Neuron (in vitro differentiated cells): Measurements from ENCODE around the gene AVL9.
"Not testable (repeated sequence)": the region's sequence is repeated elsewhere in the genome, so short reads cannot be mapped to it uniquely, and the experiment has no call there.

Experiments used
- H2AFZ ChIP-seq: one replicate; pipeline ENCODE4 v1.6.1; 2013; ENCODE audit warnings: low read depth, mild to moderate bottlenecking, inconsistent platforms, low read length, moderate library complexity
- H3K27me3 ChIP-seq: one replicate; pipeline ENCODE4 v1.6.1; 2013; ENCODE audit warnings: low read length; ENCODE audit not compliant: insufficient read depth
- H3K36me3 ChIP-seq: one replicate; pipeline ENCODE4 v1.6.1; 2013; ENCODE audit warnings: low read length; ENCODE audit not compliant: insufficient read depth
- H3K4me1 ChIP-seq: one replicate; pipeline ENCODE4 v1.6.1; 2013; ENCODE audit warnings: low read length; ENCODE audit not compliant: insufficient read depth
- H3K4me3 ChIP-seq: 2 replicates; pipeline ENCODE4 v1.5.1; 2013; ENCODE audit warnings: mild to moderate bottlenecking, low read length, moderate library complexity
- H3K9me3 ChIP-seq: one replicate; pipeline ENCODE4 v1.6.1; 2013; ENCODE audit warnings: low read length

The AVL9 gene

GRCh38 chr7:32588657-32589056 is 93.4 kb downstream of the AVL9 start:
- Histone ChIP-seq H2AFZ (no peak overlapping the region), H3K27me3 (no peaks in the 10 kb centered on the region), H3K36me3 (peaks cover 43% of the 10 kb centered on the region), H3K4me1 (peaks cover 25% of the 10 kb centered on the region), H3K9me3 (no peaks in the 10 kb centered on the region), H3K4me3 (no peak overlapping the region)

- peaks cover 23% of the 10 kb centered on the region for H3K4me1 ChIP-seq
- H3K36me3 ChIP-seq, result peaks cover 13% of the 10 kb centered on the region
- no peaks in the 10 kb centered on the region for H3K27me3 ChIP-seq
- no peak overlapping the region for H3K4me3 ChIP-seq
- H2AFZ ChIP-seq, result no peak overlapping the region
- no peaks in the 10 kb centered on the region for H3K9me3 ChIP-seq
Measured at GRCh38 chr7:32591938-32592337, 96.6 kb downstream of the AVL9 start.

- Histone ChIP-seq H3K4me1 (peaks cover 15% of the 10 kb centered on the region), H3K4me3 (no peak overlapping the region), H2AFZ (no peak overlapping the region), H3K9me3 (peaks cover 1% of the 10 kb centered on the region), H3K36me3 (peaks cover 9% of the 10 kb centered on the region), H3K27me3 (no peaks in the 10 kb centered on the region)
Measured at GRCh38 chr7:32592701-32593100, 97.4 kb downstream of the AVL9 start.

- H3K27me3 ChIP-seq, result no peaks in the 10 kb centered on the region
- H2AFZ ChIP-seq, result no peak overlapping the region
- H3K9me3 ChIP-seq, result peaks cover 2% of the 10 kb centered on the region
- no peak overlapping the region for H3K4me3 ChIP-seq
- H3K4me1 ChIP-seq, result no peaks in the 10 kb centered on the region
- H3K36me3 ChIP-seq, result no peaks in the 10 kb centered on the region
Measured at GRCh38 chr7:32594965-32595490, 99.7 kb downstream of the AVL9 start.

GRCh38 chr7:32601196-32601595 is 105.9 kb downstream of the AVL9 start:
- H3K27me3 ChIP-seq, H3K4me3 ChIP-seq, H3K4me1 ChIP-seq, H3K9me3 ChIP-seq, H2AFZ ChIP-seq, H3K36me3 ChIP-seq: not testable (repeated sequence)

- no peak overlapping the region for H3K4me3 ChIP-seq
- no peaks in the 10 kb centered on the region for H3K27me3 ChIP-seq
- no peaks in the 10 kb centered on the region for H3K4me1 ChIP-seq
- no peak overlapping the region for H2AFZ ChIP-seq
- H3K36me3 ChIP-seq, result no peaks in the 10 kb centered on the region
- peaks cover 4% of the 10 kb centered on the region for H3K9me3 ChIP-seq
Measured at GRCh38 chr7:32602470-32602869, 107.2 kb downstream of the AVL9 start.

GRCh38 chr7:32603492-32603891 is 108.2 kb downstream of the AVL9 start:
- not testable (repeated sequence) for H3K36me3 ChIP-seq, H2AFZ ChIP-seq, H3K4me3 ChIP-seq, H3K9me3 ChIP-seq, H3K4me1 ChIP-seq, H3K27me3 ChIP-seq

- not testable (repeated sequence) for H3K27me3 ChIP-seq, H3K36me3 ChIP-seq, H3K4me3 ChIP-seq, H3K9me3 ChIP-seq, H2AFZ ChIP-seq, H3K4me1 ChIP-seq
Measured at GRCh38 chr7:32604047-32604446, 108.8 kb downstream of the AVL9 start.

- H3K4me1 ChIP-seq, result no peaks in the 10 kb centered on the region
- no peak overlapping the region for H3K4me3 ChIP-seq
- H2AFZ ChIP-seq, result no peak overlapping the region
- H3K36me3 ChIP-seq, result no peaks in the 10 kb centered on the region
- peaks cover 2% of the 10 kb centered on the region for H3K9me3 ChIP-seq
- H3K27me3 ChIP-seq, result no peaks in the 10 kb centered on the region
Measured at GRCh38 chr7:32605032-32605431, 109.7 kb downstream of the AVL9 start.

- Histone ChIP-seq H3K4me1 (peaks cover 10% of the 10 kb centered on the region), H3K27me3 (no peaks in the 10 kb centered on the region), H2AFZ (no peak overlapping the region), H3K9me3 (peaks cover 2% of the 10 kb centered on the region), H3K4me3 (no peak overlapping the region), H3K36me3 (no peaks in the 10 kb centered on the region)
Measured at GRCh38 chr7:32609463-32609862, 114.2 kb downstream of the AVL9 start.

- Histone ChIP-seq H3K9me3 (no peaks in the 10 kb centered on the region), H3K4me1 (peaks cover 10% of the 10 kb centered on the region), H3K4me3 (no peak overlapping the region), H2AFZ (no peak overlapping the region), H3K27me3 (no peaks in the 10 kb centered on the region), H3K36me3 (no peaks in the 10 kb centered on the region)
Measured at GRCh38 chr7:32611201-32612099, 116.2 kb downstream of the AVL9 start.

GRCh38 chr7:32616625-32617024 is 121.3 kb downstream of the AVL9 start:
- Histone ChIP-seq H2AFZ (no peak overlapping the region), H3K36me3 (no peaks in the 10 kb centered on the region), H3K9me3 (no peaks in the 10 kb centered on the region), H3K4me1 (peaks cover 2% of the 10 kb centered on the region), H3K27me3 (no peaks in the 10 kb centered on the region), H3K4me3 (no peak overlapping the region)

GRCh38 chr7:32618470-32618869 is 123.2 kb downstream of the AVL9 start:
- H3K36me3 ChIP-seq, result no peaks in the 10 kb centered on the region
- no peaks in the 10 kb centered on the region for H3K9me3 ChIP-seq
- no peaks in the 10 kb centered on the region for H3K27me3 ChIP-seq
- H2AFZ ChIP-seq, result no peak overlapping the region
- no peak overlapping the region for H3K4me3 ChIP-seq
- no peaks in the 10 kb centered on the region for H3K4me1 ChIP-seq

GRCh38 chr7:32618987-32619386 is 123.7 kb downstream of the AVL9 start:
- no peaks in the 10 kb centered on the region for H3K4me1 ChIP-seq
- no peaks in the 10 kb centered on the region for H3K9me3 ChIP-seq
- H3K36me3 ChIP-seq, result no peaks in the 10 kb centered on the region
- H3K4me3 ChIP-seq, result no peak overlapping the region
- no peaks in the 10 kb centered on the region for H3K27me3 ChIP-seq
- no peak overlapping the region for H2AFZ ChIP-seq
